GM20431 (cell line): Measurements from ENCODE around the gene SLC12A8.

Experiments
- in situ Hi-C: fragments of 300-500 bp; cut with MseI, MboI; formaldehyde crosslinking; loops from one replicate; pipeline ENCODE4 v1.15.0; 2020; ENCODE audit warnings: low sequenced_read_pairs; ENCODE audit not compliant: unreplicated experiment

Gene SLC12A8

DNA sequence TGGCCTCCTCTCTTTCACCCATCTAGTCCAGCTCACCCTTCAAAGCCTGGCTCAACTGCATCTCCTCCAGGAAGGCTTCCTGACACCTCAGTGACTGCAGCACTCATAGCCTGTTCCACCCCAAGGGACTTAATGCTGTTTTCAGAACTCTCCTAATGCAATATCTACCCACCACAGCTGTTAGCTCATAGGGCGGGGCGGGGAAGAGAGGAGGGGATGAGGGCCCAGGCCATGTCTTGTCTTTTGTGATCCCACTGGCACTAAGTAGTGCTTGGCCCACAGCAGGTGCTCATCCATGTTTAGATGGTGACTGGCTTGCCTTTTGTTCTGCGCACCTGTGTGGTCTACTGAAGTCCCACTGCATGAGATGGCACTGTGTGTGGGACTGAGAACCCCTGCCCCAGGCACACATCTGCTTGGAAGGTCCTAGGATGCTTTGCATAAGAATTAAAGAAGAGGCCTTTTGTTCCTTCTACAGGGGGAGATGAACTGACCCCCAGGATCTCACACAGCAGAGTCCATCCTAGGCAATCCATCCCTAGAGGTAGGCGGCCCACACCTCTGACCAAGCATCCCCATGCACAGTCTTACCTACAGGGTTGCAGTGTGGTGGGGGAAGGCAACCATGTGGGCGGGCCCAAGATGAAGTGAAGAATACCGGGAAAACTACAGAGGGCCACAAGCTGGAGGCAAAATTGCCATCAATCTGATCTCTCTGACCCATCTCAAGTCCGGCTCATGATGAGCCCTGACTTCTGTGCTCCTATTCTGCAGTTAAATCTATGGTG, 23.0 kb downstream of the SLC12A8 start:
- in situ Hi-C loops, result no loop called here

DNA sequence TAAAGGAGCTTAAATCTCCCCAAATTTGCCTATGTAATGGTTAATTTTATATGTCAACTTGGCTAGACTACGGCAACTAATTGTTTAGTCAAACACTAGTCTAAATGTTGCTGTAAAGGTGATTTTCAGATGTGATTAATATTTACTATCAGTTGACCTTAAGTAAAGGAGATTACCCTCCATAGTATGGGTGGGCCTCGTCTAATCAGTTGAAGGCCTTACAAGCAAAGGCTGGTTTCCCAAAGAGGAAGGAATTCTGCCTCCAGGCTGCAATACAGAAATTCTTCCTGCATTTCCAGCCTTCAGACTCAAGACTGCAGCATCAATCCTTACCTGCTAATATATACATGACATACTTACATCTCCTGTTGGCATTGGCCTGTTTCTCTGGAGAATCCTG, 23.6 kb downstream of the SLC12A8 start:
- in situ Hi-C loops, result no loop called here

DNA sequence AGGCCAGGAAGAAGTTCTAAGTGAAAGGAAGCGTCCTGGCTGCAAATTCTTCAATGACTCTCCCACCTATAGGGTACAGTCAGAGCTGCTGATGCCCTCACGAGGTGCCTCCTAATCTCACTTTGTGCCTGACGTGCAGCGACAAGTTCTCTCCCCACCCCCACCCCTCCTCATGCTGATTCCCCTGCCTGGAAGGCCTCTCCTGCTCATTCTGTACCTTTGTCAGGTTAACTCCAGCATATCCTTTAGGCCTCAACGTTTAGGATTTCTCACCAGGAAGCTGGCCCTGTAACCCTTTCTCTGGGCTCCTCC, 25.0 kb downstream of the SLC12A8 start:
- in situ Hi-C loops, result no loop called here

DNA sequence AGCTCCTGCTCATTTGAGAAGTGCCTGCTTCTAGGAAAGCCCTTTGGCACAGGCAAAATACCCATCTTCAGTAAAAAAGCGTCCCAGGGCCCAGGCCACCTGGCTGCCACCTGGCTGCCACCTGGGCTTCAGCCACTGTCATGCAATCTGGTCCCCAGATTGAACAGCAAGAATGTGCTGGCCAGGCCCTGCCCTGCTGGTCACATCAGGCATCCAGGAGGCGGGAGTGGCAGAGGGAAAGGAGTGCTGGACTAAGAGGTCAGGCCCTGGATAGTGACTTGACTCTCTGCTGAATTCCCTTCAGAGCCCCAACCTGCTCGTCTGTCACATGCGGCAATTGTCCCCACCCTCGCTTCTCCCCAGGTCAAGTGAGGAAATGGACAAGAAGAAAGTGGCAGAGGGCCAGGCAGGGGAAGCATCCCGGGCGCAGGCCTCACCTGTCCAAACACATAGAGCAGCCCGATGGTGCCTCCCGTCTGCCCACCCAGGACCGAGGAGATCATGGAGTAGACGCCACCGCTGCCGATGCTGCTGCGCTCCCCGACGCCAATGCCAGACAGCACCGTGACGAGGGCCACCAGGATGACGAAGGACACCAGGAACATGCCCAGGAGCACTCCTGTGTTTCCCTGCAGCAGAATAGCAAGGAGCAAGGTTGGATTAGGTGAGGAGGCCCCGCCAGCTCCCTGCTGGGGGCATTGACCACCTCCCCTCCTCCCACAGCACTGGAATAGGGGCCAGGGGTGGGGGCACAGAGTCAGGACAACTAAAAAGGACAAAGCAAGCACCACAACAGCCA, 25.5 kb downstream of the SLC12A8 start:
- in situ Hi-C loops, result no loop called here

DNA sequence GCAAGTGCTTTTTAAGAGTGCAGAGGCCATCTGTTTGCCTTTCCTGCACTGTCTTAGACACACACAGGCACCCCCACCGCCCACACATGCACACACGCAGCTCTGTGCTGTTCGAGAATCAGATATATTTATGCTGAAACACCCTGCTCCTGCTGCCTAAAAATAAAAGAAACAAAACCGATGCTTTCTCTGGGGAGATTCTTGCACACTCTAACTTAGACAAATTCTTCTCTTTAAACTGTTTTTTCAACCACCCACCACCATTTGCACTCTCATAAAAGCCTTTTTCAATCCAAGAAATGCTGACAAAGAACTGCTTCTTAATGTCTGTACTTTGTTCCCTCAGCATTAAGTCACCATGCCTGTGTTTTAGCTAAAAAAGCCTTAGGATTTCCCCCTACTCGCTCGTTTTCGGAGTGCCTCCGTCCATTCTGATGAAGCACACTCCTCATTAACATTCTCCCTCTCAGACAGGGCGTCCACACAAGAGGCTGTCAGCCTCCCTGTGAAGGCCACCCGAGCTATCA, 26.2 kb downstream of the SLC12A8 start:
- in situ Hi-C loops, result no loop called here

DNA sequence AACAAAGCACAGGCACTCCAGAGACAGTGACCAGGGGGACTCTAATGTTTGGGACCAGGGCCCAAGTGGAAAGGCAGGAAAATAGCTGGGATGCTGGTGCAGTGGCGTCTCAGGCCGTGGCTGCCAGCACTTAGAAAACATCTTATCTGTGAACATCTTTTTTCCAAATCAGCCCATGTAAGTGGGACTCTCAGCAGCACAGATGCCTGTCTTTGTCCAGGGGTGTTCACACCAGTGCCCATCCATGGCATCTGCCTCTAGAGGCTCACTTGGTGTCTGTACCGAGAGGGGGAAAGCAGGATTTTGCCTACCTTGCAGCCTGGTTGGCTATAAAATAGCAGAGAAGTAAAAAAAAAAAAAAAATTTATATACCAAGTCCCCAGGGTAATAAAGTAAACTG, 26.7 kb downstream of the SLC12A8 start:
- in situ Hi-C loops, result no loop called here

DNA sequence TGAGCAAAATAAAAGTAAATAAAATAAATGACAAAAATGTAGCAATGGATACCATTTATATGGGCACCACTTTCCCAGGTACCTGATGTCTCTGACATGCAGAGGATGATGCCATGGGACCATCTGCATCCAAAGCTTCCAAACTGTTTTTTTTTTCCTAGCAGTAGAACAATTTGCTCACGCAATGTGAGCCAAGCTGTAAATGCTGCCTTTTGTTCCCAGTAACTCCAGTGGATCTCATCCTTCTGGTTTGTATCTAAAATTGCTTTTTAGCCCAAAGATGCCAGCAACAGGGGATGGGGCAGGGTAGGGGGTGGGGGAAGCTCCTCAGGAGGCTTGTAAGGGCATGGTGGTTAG, 32.7 kb downstream of the SLC12A8 start:
- in situ Hi-C loops, result no loop called here

DNA sequence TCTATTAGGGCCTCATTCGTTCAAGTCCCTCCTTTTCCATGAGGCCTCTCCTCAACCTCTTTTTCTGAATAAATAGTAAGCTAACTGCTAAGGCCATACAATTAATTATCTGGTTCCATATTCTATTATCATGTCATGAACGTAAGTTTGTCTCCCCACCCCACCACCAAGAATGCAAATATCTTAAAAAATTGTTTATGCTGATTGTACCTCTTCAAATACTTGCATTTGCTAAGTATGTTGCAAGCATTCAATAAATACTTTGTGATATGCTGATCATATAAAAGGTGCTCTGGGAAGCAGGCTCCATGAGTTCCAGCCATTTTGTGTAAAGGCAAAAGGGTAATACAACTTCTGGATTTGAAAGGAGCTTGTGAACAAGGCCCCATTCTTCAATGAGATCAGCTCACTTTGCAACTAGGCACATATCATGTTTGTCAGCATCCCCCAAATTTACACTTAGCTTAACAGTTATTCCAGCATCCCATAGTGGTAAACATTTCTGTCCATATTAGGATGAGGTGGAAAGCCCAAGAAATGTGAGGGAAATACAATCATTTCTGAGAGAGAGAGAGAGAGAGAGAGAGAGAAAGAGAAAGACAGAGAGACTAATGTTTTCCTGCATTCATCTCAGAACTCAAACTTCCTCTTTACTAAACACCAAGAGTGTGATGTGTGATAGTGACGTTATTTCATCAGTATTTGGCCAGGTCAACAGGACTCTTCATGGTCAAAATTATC, 33.2 kb downstream of the SLC12A8 start:
- in situ Hi-C loops, result no loop called here

DNA sequence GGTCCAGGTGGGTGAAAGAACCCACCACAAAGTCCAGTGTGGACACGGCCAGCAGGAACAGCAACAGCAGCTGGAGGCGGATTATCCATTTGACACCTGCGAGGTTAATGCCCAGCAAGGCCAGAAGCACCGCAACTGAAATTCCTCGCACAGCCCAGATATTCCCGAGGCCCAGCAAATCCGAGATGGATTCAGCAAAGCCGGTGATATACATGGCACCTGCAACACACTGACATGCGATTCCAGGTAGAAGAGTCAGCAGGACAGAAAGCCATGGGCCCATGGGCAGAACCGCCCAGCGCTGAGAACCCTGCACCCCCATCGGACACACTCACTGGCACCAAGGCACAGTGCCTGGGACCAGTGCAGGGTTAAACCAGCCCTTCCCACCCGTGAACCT, 34.8 kb downstream of the SLC12A8 start:
- in situ Hi-C loops, result no loop called here

DNA sequence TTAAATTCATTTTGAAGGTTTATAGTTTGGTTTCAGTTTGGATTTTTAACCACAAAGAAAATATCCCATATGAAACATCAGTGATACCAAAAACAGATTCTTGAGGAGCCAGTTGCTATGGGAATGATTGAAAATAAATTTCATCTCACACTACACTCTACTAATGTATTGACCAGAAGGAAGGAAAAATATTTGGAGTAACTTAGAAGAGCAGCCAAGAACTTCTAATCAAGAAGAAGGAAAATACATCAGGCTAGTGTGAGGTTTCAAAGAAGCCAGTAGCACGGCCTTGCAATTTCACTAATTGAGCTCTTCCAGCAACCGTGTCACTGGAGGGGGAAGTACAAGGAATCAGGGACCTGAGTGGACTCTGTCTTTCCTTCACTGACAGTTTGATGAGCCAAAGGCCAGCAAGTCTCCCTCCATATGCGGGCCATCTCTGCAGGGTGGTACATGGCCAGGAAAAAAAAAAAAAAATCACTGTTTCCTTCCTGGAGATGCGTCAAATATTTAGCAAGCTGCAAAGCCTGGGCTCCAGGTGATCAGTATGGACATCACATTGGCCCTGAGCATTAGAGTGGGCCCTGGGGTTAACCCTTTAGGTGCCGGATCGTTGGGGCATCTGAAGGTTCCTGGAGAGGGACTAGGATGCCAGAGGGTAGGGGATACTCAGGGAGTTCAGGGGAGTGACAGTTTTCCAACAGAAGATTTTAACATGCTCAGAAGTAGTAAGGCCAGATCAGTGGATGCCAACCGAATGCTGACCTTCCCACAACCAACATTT, 37.1 kb downstream of the SLC12A8 start:
- in situ Hi-C loops, result no loop called here

DNA sequence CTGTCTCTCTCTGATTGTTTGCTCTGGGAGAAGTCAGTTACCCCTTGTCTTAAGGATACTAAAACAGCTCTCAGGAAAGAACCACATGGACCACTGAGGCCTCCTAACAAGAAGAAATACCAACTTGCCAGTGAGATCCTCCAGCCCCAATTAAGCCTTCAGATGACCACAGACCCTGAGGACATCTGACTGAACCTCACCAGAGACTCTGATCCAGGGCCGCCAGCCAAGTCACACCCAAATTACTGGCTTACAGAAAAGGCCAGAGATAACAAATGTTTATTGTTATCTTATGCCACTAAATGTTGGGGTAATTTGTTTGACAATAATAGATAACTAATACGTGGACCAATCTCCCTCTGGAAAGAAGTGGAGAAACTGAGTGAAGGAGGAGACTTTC, 40.2 kb downstream of the SLC12A8 start:
- in situ Hi-C loops, result no loop called here

DNA sequence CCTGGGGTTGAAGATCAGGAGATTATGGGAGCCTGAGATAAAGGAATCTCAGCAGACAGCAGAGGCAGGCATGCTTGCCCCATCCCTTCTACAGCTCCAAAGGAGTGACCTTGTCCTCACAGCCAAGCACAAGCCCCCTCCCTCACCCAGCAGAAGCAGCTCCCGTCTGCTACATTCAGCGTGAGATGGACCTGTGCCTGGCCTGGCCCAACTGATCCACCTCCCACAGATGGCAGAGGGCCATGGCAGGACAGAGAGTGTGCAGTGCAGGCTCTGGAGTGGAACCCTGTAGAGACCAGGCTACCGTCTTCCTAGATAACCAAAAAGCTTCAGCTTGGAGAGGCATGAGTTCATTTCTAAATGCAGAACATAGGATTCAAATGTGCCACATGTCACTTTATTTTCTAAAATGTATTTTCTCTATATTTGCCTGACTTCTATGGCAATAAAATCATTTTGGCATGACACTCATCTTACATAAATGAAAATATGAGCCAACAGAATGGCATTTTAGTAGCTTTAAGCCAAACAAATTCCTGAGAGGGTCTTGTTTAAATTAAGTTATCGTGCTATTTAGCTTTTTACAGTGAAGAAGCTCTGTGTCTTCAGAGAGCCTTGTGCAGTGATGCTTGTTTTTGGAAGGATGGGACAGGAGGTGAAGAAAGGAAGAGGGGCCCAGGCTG, 43.7 kb downstream of the SLC12A8 start:
- in situ Hi-C loops, result no loop called here

DNA sequence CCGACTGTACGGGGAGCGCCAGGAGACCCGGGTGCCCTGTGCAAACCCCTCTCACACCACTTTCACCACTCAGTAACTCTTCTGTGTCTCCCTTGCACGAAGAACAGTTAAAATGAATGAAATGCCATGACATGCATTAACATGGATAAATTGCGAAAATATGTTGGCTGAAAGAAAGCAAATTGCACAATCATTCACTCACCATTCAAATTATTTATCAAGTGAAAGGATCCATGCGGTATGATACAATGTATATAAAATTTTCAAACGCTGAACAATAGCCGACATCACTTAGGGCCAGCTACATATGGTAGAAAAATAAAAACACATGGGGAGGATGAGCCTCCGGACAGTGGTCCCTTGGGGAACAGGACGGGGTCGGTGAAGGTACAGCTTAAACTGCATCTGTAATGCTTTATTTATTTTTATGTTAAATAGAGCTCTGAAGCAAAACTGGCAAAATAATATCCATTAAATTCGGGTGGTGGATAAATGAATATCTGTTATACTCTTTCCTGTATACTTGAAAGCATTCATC, 45.9 kb downstream of the SLC12A8 start:
- in situ Hi-C loops, result no loop called here

DNA sequence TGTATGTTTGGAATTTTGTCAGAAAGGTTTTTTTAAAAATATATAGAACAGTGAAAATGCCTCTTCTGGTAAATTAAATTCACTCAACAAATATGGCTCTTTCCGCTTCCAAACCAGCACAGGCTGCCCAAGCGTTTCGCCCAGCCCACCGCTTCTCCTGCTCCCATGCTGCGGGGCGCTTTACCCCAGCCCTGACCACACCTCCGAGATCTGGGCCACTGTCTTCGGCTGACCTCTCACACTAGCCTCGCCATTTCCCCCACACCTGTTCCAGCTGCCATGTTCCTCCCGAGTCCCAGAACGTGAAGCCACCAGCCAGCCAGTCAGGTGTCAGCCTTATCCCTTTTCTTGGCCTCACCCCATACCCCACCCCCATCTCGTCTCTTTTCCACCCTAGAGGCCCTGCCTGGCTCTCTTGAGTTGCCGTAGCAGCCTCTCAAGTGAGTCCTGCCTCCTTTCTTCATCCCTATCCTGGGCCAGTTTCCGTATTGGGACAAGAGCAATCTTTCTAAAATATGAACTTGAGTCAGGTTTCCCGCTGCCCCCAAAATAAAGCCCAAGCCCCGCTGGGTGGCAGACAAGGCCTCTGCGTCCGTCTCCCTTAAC, 46.5 kb downstream of the SLC12A8 start:
- in situ Hi-C loops, result no loop called here

DNA sequence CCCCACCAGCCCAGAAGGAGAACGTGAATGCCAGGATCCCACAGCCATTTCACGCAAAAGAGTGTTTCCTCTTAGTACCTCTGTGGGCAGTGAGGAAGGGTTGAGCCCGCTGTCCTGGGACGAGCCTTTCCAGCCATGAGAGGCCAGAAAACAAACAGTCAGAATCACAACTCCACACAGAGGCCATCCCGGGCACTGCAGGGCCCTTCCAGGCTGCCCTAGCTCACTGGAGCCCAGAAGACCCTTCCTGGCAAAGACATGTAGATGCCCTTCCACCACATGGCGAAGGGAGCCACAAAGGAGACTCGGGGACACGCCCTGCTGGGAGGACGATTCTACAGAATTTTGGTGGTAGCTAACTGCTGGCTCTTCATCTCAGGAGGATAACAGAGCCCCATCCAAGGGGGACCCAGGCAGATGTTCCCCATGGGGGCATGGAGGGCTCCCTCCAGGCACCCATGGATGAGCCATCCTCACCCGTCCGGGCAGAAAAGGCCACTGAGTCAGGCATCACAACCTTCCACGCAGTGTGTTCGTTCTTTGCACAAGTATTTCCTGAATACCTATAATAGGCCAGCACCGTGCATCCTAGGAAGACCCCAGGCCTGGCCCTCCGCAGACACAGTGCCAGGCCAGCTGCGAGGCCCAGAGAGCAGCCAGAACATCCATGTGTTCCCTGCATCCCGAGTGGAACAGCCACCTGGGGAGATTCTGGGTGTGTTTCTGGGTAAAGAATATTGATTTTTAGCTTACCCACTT, 47.2 kb downstream of the SLC12A8 start:
- in situ Hi-C loops, result no loop called here

DNA sequence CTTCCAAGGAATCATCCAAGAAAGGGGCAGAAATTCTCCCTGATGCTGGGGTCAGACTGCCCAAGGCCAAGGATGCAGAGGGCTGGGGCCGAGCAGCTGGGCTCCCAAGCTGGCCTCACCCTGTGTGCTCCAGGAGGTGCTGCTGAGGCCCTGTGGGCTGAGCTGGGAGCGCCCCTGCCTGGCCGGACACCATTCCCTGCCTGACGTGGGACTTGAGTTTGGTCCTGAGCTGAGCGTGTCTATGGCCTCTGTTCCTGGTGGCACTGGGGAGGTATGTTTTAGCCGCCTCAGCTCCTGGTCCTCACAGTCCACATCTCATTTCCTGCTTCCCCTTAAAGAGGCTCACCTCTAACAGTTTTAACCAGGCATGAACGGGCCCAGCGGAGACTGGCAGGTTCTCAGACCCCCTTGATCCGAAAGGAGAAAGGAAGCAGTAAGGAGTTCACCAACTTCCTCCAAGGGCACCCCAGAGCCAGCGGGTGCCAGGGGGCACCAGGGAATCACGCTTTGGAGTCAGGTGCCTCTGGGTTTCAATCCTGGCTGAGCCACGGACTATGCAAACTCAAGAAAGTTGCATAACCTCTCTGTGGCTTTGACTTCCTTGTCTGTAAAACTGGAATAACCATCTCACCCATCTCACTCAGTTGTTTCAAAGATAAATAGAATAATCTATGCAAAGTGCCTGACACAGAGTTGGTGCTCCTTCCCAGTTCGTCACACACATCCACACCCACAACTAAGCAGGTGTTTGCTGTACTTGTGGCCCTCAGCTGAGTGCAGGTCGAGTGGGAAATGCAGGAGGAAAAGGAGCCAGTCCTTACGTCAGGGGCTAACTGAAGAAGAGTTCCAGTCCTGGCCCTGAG, 48.6 kb downstream of the SLC12A8 start:
- in situ Hi-C loops, result no loop called here

DNA sequence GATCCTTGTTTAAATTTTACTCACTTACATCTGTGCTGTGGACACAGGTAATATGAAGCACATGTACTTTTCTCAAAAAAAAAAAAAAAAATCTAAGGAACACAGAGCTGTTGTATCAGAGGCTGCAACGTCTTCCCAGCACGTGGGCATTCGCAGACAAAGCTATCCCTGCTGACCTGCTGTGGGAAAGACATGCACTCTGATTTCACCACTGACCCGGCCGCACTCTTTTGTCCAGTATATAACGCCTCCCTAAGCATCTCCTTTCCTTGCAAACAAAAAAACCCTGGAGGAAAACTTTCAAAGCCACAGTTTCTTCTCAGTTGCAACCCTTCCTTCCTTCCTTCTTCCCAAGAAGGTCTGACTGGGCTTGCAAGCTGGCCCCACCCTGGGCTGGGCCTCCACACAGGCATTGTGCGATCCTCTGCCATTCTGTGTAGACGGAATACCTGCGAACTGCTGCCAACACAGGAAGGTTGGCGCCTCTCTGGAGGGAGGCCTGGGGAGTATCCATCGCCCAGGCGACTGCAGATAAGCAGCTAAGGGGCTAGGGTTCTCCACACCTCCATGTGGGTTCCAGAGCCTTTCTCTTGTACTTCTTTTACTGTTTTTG, 50.8 kb downstream of the SLC12A8 start:
- in situ Hi-C loops, result no loop called here
